ENCODE results near the gene PUS10. TPM values are rescaled to one million over a fixed set of nuclear protein-coding genes. Genes with fewer than 3 reads are reported as not detected.
A peak's percentile ranks its signal among the peaks of the same experiment; 100 is the strongest.
"Not testable (repeated sequence)": the region's sequence is repeated elsewhere in the genome, so short reads cannot be mapped to it uniquely, and the experiment has no call there.

The PUS10 gene
- total RNA-seq, 1 donor from 2014 or later: 5.5 TPM

- H3K4me3 ChIP-seq: peak overlapping the region; percentile 9
- no peaks in the 10 kb centered on the region for H3K27me3 ChIP-seq (ENCODE audit: low read depth)
- peak overlapping the region; percentile 25 for H3K27ac ChIP-seq (replicated peaks)
- H3K36me3 ChIP-seq: no peaks in the 10 kb centered on the region
- no peaks in the 10 kb centered on the region for H3K4me1 ChIP-seq
- no peak for TF ChIP-seq CTCF (IDR thresholded peaks at IDR 0.05; ENCODE audit: borderline replicate concordance)
- intact Hi-C loops (cut with micrococcal nuclease): loop anchor here (10.0 kb wide), 1 partner anchor 198 kb away; no protein-coding TSS in a partner anchor
- H3K9me3 ChIP-seq (replicated peaks): peaks cover 14% of the 10 kb centered on the region
- DNase-seq: no peak
Measured at GRCh38 chr2:60992985-60993392, 25.1 kb downstream of the PUS10 start.

- intact Hi-C loops (cut with micrococcal nuclease): loop anchor here (10.0 kb wide), 1 partner anchor 197 kb away; no protein-coding TSS in a partner anchor
- no peak overlapping the region for H3K4me3 ChIP-seq
- no peak for TF ChIP-seq CTCF (IDR thresholded peaks at IDR 0.05; ENCODE audit: borderline replicate concordance)
- H3K4me1 ChIP-seq: no peaks in the 10 kb centered on the region
- DNase-seq: no peak
- H3K27ac ChIP-seq (replicated peaks): no peak overlapping the region
- no peaks in the 10 kb centered on the region for H3K36me3 ChIP-seq
- H3K9me3 ChIP-seq (replicated peaks): peaks cover 14% of the 10 kb centered on the region
- no peaks in the 10 kb centered on the region for H3K27me3 ChIP-seq (ENCODE audit: low read depth)
Measured at GRCh38 chr2:60991644-60992043, 26.4 kb downstream of the PUS10 start.

- no peaks in the 10 kb centered on the region for H3K27me3 ChIP-seq (ENCODE audit: low read depth)
Measured at GRCh38 chr2:60989259-60989658, 28.8 kb downstream of the PUS10 start.

GRCh38 chr2:60987656-60988055 is 30.4 kb downstream of the PUS10 start:
- DNase-seq; intact Hi-C loops (cut with micrococcal nuclease); H3K4me3 ChIP-seq; H3K27me3 ChIP-seq (ENCODE audit: low read depth); H3K36me3 ChIP-seq; H3K4me1 ChIP-seq; H3K27ac ChIP-seq (replicated peaks): not testable (repeated sequence)
- H3K9me3 ChIP-seq (replicated peaks): peaks cover 14% of the 10 kb centered on the region

More at GRCh38 chr2:60989259-60989658, 28.8 kb downstream of the PUS10 start:
- DNase-seq: no peak
- Histone ChIP-seq H3K4me1 (no peaks in the 10 kb centered on the region), H3K9me3 (replicated peaks) (peaks cover 14% of the 10 kb centered on the region), H3K36me3 (no peaks in the 10 kb centered on the region), H3K4me3 (no peak overlapping the region), H3K27ac (replicated peaks) (no peak overlapping the region)
- intact Hi-C loops (cut with micrococcal nuclease): no loop called here
- no peak for TF ChIP-seq CTCF (IDR thresholded peaks at IDR 0.05; ENCODE audit: borderline replicate concordance)

- no peaks in the 10 kb centered on the region for H3K27me3 ChIP-seq (ENCODE audit: low read depth)
- intact Hi-C loops (cut with micrococcal nuclease): no loop called here
- no peak for TF ChIP-seq CTCF (IDR thresholded peaks at IDR 0.05; ENCODE audit: borderline replicate concordance)
- H3K36me3 ChIP-seq: no peaks in the 10 kb centered on the region
- DNase-seq: no peak
- H3K4me3 ChIP-seq: no peak overlapping the region
- peaks cover 11% of the 10 kb centered on the region for H3K9me3 ChIP-seq (replicated peaks)
- H3K27ac ChIP-seq (replicated peaks): no peak overlapping the region
- H3K4me1 ChIP-seq: no peaks in the 10 kb centered on the region
Measured at GRCh38 chr2:60987041-60987440, 31.0 kb downstream of the PUS10 start.

- DNase-seq: no peak
- Histone ChIP-seq H3K36me3 (no peaks in the 10 kb centered on the region), H3K4me1 (no peaks in the 10 kb centered on the region), H3K27me3 (ENCODE audit: low read depth) (no peaks in the 10 kb centered on the region), H3K9me3 (replicated peaks) (no peaks in the 10 kb centered on the region), H3K27ac (replicated peaks) (no peak overlapping the region), H3K4me3 (no peak overlapping the region)
- intact Hi-C loops (cut with micrococcal nuclease): no loop called here
- TF ChIP-seq CTCF (IDR thresholded peaks at IDR 0.05; ENCODE audit: borderline replicate concordance): no peak
Measured at GRCh38 chr2:60984720-60985119, 33.3 kb downstream of the PUS10 start.

GRCh38 chr2:60982066-60982465 is 36.0 kb downstream of the PUS10 start:
- H3K9me3 ChIP-seq (replicated peaks); H3K27me3 ChIP-seq (ENCODE audit: low read depth); DNase-seq; H3K4me1 ChIP-seq; H3K4me3 ChIP-seq; intact Hi-C loops (cut with micrococcal nuclease); H3K36me3 ChIP-seq; H3K27ac ChIP-seq (replicated peaks): not testable (repeated sequence)
